ENCODE measurements around the gene TMPRSS13.

- TF ChIP-seq ZNF70 (CRISPR knock-in tag; IDR thresholded peaks at IDR 0.05) = no peak
- no peak for TF ChIP-seq CSRNP3 (CRISPR knock-in tag; IDR thresholded peaks at IDR 0.05)
- no peak for TF ChIP-seq ZFP3 (CRISPR knock-in tag; IDR thresholded peaks at IDR 0.05)
- TF ChIP-seq, protein P1, sequence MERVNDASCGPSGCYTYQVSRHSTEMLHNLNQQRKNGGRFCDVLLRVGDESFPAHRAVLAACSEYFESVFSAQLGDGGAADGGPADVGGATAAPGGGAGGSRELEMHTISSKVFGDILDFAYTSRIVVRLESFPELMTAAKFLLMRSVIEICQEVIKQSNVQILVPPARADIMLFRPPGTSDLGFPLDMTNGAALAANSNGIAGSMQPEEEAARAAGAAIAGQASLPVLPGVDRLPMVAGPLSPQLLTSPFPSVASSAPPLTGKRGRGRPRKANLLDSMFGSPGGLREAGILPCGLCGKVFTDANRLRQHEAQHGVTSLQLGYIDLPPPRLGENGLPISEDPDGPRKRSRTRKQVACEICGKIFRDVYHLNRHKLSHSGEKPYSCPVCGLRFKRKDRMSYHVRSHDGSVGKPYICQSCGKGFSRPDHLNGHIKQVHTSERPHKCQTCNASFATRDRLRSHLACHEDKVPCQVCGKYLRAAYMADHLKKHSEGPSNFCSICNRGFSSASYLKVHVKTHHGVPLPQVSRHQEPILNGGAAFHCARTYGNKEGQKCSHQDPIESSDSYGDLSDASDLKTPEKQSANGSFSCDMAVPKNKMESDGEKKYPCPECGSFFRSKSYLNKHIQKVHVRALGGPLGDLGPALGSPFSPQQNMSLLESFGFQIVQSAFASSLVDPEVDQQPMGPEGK (CRISPR knock-in tag; IDR thresholded peaks at IDR 0.05; ENCODE audit: borderline replicate concordance) = no peak
- no peak for TF ChIP-seq PPARA (CRISPR knock-in tag; IDR thresholded peaks at IDR 0.05; ENCODE audit: borderline replicate concordance)
- no peak for TF ChIP-seq ARNTL (CRISPR knock-in tag; IDR thresholded peaks at IDR 0.05; ENCODE audit: borderline replicate concordance, low read depth)
- TF ChIP-seq GLIS3 (CRISPR knock-in tag; IDR thresholded peaks at IDR 0.05) = no peak
- no peak for TF ChIP-seq RARB (CRISPR knock-in tag; IDR thresholded peaks at IDR 0.05)
- no peak for TF ChIP-seq ZC3H10 (CRISPR knock-in tag; IDR thresholded peaks at IDR 0.05)
Measured at GRCh38 chr11:117874253-117874909, 54.8 kb downstream of the TMPRSS13 start.

Measured in SK-N-SH treated with all-trans-retinoic acid at 6 μM for 48 hours (cell line).